ENCODE data around the gene HDDC3. TPM values are rescaled to one million over a fixed set of nuclear protein-coding genes. Genes with fewer than 3 reads are reported as not detected.

The HDDC3 gene
- total RNA-seq, 2 experiments from 2014 or later: 34.2 to 35.6 TPM

DNA sequence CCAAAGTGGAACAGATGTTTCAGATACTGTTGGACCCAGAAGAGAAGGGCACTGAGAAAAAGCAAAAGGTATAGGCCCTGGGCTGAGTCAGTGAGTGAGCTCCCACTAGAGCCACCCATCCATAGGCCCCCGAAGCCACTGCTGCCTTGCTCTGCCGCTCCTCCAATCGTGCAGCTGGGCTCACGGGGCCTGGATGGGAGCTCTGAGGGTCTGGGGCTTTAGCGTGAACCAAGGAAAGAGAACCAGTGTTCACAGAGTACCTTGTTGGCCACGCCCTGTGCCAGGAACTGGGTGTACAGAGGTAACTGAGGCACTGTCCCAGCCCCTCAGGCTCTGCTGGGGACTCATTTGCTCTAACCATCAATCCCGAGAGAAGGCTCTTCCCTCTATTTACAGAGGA lies 7.4 kb upstream of the HDDC3 start:
- CTCF ChIA-PET: interaction anchor here (5.8 to 11.3 kb wide), 2 partner anchors 7 to 17 kb away, joined by 54 to 178 read pairs; partner anchors contain the start of genes HDDC3, RCCD1 and UNC45A
- Mint-ChIP-seq H3K4me3 (no peak overlapping the region), H3K4me1 (ENCODE audit: low read depth) (peaks cover 11% of the 10 kb centered on the region), H3K27me3 (no peaks in the 10 kb centered on the region), H3K27ac (no peak overlapping the region), H3K36me3 (ENCODE audit: low read depth) (peaks cover 34% of the 10 kb centered on the region), H3K9me3 (no peaks in the 10 kb centered on the region)
- ATAC-seq: no peak
- intact Hi-C loops (cut with micrococcal nuclease): no loop called here
- no peak for DNase-seq
- TF ChIP-seq, protein P1, sequence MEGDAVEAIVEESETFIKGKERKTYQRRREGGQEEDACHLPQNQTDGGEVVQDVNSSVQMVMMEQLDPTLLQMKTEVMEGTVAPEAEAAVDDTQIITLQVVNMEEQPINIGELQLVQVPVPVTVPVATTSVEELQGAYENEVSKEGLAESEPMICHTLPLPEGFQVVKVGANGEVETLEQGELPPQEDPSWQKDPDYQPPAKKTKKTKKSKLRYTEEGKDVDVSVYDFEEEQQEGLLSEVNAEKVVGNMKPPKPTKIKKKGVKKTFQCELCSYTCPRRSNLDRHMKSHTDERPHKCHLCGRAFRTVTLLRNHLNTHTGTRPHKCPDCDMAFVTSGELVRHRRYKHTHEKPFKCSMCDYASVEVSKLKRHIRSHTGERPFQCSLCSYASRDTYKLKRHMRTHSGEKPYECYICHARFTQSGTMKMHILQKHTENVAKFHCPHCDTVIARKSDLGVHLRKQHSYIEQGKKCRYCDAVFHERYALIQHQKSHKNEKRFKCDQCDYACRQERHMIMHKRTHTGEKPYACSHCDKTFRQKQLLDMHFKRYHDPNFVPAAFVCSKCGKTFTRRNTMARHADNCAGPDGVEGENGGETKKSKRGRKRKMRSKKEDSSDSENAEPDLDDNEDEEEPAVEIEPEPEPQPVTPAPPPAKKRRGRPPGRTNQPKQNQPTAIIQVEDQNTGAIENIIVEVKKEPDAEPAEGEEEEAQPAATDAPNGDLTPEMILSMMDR (IDR thresholded peaks at IDR 0.05): no peak
- POLR2A ChIA-PET: interaction anchor here (13.4 kb wide), 1 partner anchor 16 kb away, joined by 98 read pairs; the partner anchor contains the start of gene RCCD1

DNA sequence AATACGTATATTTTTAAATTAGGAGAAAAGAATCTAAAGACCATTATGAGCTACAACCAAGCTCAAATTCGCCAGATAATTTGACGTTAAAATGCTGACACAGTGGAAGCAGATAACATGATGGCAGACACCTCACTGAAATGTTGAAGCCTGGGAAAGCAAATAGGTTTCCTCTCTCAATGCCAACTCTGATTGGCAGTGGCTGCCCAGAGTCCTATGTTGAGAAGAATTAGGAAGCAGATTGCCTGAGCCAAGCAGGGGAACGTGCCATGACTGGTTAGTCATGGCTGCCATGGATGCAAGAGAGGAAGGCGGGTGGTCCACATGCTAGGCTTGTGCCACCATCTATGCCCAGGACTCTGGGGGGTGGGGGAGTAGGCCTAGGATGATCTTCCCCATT lies 5.9 kb upstream of the HDDC3 start:
- Mint-ChIP-seq H3K4me3 (no peak overlapping the region), H3K36me3 (ENCODE audit: low read depth) (peaks cover 26% of the 10 kb centered on the region), H3K27me3 (no peaks in the 10 kb centered on the region), H3K27ac (no peak overlapping the region), H3K9me3 (no peaks in the 10 kb centered on the region), H3K4me1 (ENCODE audit: low read depth) (peaks cover 22% of the 10 kb centered on the region)
- intact Hi-C loops (cut with micrococcal nuclease): no loop called here
- ChIA-PET CTCF (interaction anchor here (0.8 to 11.3 kb wide), 3 partner anchors 18 to 52 kb away, joined by 3 to 255 read pairs (median 178); partner anchors contain the start of genes MAN2A2 and RCCD1), POLR2A (interaction anchor here (1.0 to 13.4 kb wide), 2 partner anchors 10 to 17 kb away, joined by 4 to 98 read pairs; partner anchors contain the start of gene RCCD1)
- TF ChIP-seq, protein P1 (IDR thresholded peaks at IDR 0.05): no peak
- ATAC-seq (no peak), DNase-seq (no peak)

DNA sequence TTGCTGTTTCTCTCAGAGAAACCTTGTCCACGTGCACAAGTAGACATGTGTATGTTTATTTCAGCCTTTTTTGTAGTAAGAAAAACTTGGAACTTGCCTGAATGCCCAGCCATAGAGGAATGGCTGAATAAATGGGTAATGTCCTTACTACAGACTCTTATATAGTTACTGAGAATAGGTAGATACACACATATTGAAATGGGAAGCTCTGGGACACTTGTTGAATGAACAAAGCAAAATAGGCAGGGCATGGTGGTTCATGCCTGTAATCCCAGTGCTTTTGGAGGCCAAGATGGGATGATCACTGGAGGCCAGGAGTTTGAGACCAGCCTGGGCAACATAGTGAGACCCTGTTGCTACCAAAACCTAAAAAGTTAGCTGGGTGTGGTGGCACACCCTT lies 4.5 kb upstream of the HDDC3 start:
- Mint-ChIP-seq H3K36me3 (ENCODE audit: low read depth) (peaks cover 25% of the 10 kb centered on the region), H3K4me1 (ENCODE audit: low read depth) (peaks cover 27% of the 10 kb centered on the region), H3K4me3 (peak overlapping the region; percentile 74), H3K9me3 (no peaks in the 10 kb centered on the region), H3K27ac (no peak overlapping the region), H3K27me3 (no peaks in the 10 kb centered on the region)
- CTCF ChIA-PET: interaction anchor here (0.6 to 11.3 kb wide), 5 partner anchors 8 to 113 kb away, joined by 3 to 255 read pairs (median 5); partner anchors contain the start of genes MAN2A2 and RCCD1
- ATAC-seq (no peak), DNase-seq (no peak)
- POLR2A ChIA-PET: interaction anchor here (1.2 to 13.4 kb wide), 3 partner anchors 19 to 58 kb away, joined by 5 to 133 read pairs (median 98); partner anchors contain the start of genes MAN2A2, PRC1 and RCCD1
- intact Hi-C loops (cut with micrococcal nuclease): no loop called here
- TF ChIP-seq, protein P1 (IDR thresholded peaks at IDR 0.05): no peak

DNA sequence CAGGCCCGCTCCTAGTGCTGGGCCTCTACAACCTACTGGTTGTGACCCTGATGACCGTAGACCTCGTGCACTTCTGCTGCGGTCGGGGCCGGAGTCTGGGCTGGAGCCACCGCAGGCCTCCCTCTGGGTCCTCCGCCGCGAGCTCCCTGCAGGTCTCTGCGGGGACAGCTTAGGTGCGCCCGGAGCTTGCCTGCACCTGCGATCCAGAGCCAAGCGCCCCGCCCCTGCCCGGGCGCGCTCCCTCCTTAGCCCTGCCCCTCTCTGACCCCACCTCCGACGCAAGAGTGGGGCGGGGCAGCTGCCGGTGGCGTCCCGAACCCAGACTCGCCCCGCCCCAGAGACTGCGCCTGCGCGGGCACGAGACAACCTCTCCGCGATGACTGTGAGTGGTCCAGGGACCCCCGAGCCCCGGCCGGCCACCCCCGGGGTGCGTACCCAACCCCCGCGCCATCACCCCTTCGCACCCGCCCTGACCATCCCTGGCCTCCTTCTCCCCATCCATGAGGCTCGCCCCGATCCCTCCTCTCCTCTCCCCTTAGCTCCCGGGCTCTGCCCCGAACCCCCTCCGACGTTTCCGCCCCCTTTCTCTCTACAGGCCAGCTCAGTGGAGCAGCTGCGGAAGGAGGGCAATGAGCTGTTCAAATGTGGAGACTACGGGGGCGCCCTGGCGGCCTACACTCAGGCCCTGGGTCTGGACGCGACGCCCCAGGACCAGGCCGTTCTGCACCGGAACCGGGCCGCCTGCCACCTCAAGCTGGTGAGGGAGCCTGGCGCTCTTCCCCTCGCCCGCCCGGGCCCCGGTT lies 2.8 kb upstream of the HDDC3 start, which contains the start of gene UNC45A:
Gene UNC45A (plus strand): TSS at position 337 of the 803 bp plus-strand sequence. CDS start 40 bp downstream, at position 377.
- Mint-ChIP-seq H3K4me1 (ENCODE audit: low read depth) (peaks cover 32% of the 10 kb centered on the region), H3K27me3 (no peaks in the 10 kb centered on the region), H3K27ac (peak within 1 kb of the TSS; percentile 91), H3K4me3 (peak within 1 kb of the TSS; percentile 74), H3K9me3 (no peaks in the 10 kb centered on the region), H3K36me3 (ENCODE audit: low read depth) (peaks cover 22% of the 10 kb centered on the region)
- ATAC-seq: peak; percentile 81
- intact Hi-C loops (cut with micrococcal nuclease): no loop called here
- TF ChIP-seq, protein P1 (IDR thresholded peaks at IDR 0.05): no peak
- CTCF ChIA-PET: interaction anchor here (0.7 to 11.3 kb wide), 25 partner anchors 7 to 287 kb away, joined by 3 to 255 read pairs (median 5); partner anchors contain the start of genes BLM, MAN2A2 and RCCD1
- DNase-seq: peak; percentile 97
- POLR2A ChIA-PET: interaction anchor here (0.7 to 13.4 kb wide), 11 partner anchors 9 to 218 kb away, joined by 3 to 133 read pairs (median 5); partner anchors contain the start of genes BLM, MAN2A2, PRC1 and RCCD1

All from activated CD8-positive, alpha-beta T cell treated with anti-CD3 and anti-CD28 coated beads for 36 hours (primary cell).